A549 (cell line): Measurements from ENCODE around the gene PLEKHA8. TPM values are rescaled to one million over a fixed set of nuclear protein-coding genes. Genes with fewer than 3 reads are reported as not detected.

ENCODE experiments used
- ATAC-seq, 2 experiments: fragments of 200-7000 bp in 1 of 2; fragments of >200 bp in 1 of 2; cut with Nextera tagmentation in 1 of 2; cut with Tn5 transposase in 1 of 2; 3 replicates each; pipeline versions ENCODE4 v1.8.0 to v1.9.1; 2018 to 2020; ENCODE audit warnings: mild to moderate bottlenecking in 1 of 2, moderate library complexity in 1 of 2
- CTCF ChIA-PET: fragments of 300-600 bp; sonication (Branson Sonifier 250); formaldehyde crosslinking; extraction: SDS; loops from one replicate; lab custom pipeline; 2021; ENCODE audit warnings: antibody characterized with exemption, inconsistent platforms; lab: Yijun Ruan, JAX
- POLR2A ChIA-PET: fragments of 350-600 bp; formaldehyde crosslinking; extraction: SDS; loops from one replicate; lab custom pipeline; 2021; ENCODE audit warnings: antibody characterized with exemption, inconsistent platforms; lab: Yijun Ruan, JAX
- DNase-seq, 2 experiments: peaks; one replicate each; pipeline versions ENCODE4 v3.0.0 to v3.0.0-alpha.2; 2011 to 2016; ENCODE audit warnings: low read depth in 1 of 2, low spot score in 1 of 2
- FAIRE-seq: peaks from 2 replicates; lab custom pipeline; 2011; peaks lifted over from hg19 to GRCh38; lab: Jason Lieb, UNC
- H3K27ac ChIP-seq, 2 experiments: fragments of >200 bp; sonication (Bioruptor Twin); formaldehyde crosslinking; 3 replicates each; pipeline ENCODE4 v1.5.1; 2016 to 2017
- H3K4me1 ChIP-seq: fragments of >200 bp; sonication (Bioruptor Twin); formaldehyde crosslinking; 3 replicates; pipeline ENCODE4 v1.6.1; 2016
- H3K4me2 ChIP-seq: fragments of >200 bp; sonication (Bioruptor Twin); formaldehyde crosslinking; 3 replicates; pipeline ENCODE4 v1.6.1; 2016
- H3K4me3 ChIP-seq: fragments of >200 bp; sonication (Bioruptor Twin); formaldehyde crosslinking; 3 replicates; pipeline ENCODE4 v1.5.1; 2016
- H3K9me3 ChIP-seq: fragments of >200 bp; sonication (Bioruptor Twin); formaldehyde crosslinking; 3 replicates; pipeline ENCODE4 v1.6.1; 2016
- EP300 ChIP-seq, 2 experiments: fragments of >200 bp; sonication (Bioruptor Twin); formaldehyde crosslinking; IDR thresholded peaks; 2 replicates in 1 of 2; 3 replicates in 1 of 2; pipeline ENCODE4 v1.6.1; 2016 to 2017
- HDAC2 ChIP-seq: fragments of 200-600 bp; sonication (generic); IDR thresholded peaks from 2 replicates; pipeline ENCODE4 v1.6.1; 2016
- HOXA7 ChIP-seq: fragments of 250-450 bp; sonication (Bioruptor Pico); IDR thresholded peaks from 2 replicates; pipeline ENCODE4 v1.5.0; 2020; ENCODE audit warnings: mild to moderate bottlenecking, moderate library complexity
- HOXB5 ChIP-seq: fragments of 250-450 bp; sonication (Bioruptor Pico); IDR thresholded peaks from 2 replicates; pipeline ENCODE4 v1.5.0; 2020; ENCODE audit warnings: mild to moderate bottlenecking, moderate library complexity
- MAFK ChIP-seq: fragments of 450-650 bp; IDR thresholded peaks from 2 replicates; pipeline ENCODE4 v1.6.1; 2014; ENCODE audit not compliant: partially characterized antibody
- NPAS2 ChIP-seq: fragments of 250-450 bp; sonication (Bioruptor Pico); IDR thresholded peaks from 2 replicates; pipeline ENCODE4 v1.8.0; 2022; ENCODE audit warnings: mild to moderate bottlenecking, moderate library complexity, borderline replicate concordance
- RAD21 ChIP-seq, 2 experiments: fragments of >200 bp in 1 of 2; sonication (Bioruptor Twin) in 1 of 2; formaldehyde crosslinking in 1 of 2; IDR thresholded peaks in 1 of 2; conservative IDR thresholded peaks in 1 of 2; 2 replicates in 1 of 2; 3 replicates in 1 of 2; pipeline ENCODE4 v1.6.1; 2012 to 2018; ENCODE audit warnings: inconsistent platforms in 1 of 2
- RNF2 ChIP-seq: fragments of 200-600 bp; sonication (generic); IDR thresholded peaks from 2 replicates; pipeline ENCODE4 v1.6.1; 2016; ENCODE audit warnings: low read depth, mild to moderate bottlenecking, antibody characterized with exemption, moderate library complexity, borderline replicate concordance
- TP53 ChIP-seq: fragments of 250-450 bp; sonication (Bioruptor Pico); IDR thresholded peaks from 2 replicates; pipeline ENCODE4 v1.5.0; 2021; ENCODE audit warnings: mild to moderate bottlenecking, moderate library complexity
- WGBS: methylation state at CpG from one replicate; pipeline ENCODE4 v1.1.6; 2017; ENCODE audit errors: missing lambda C conversion rate; 5-methylcytosine and 5-hydroxymethylcytosine counted together
- polyA plus RNA-seq, 4 experiments: library from polyadenylated mRNA; depleted of rRNA in 3 of 4; stranded (reverse); fragments of >200 nt; fragmentation: RNase III in 1 of 4; extraction: RNeasy Plus Mini Kit Qiagen cat#74134 plus additional on column Dnase treatment in 1 of 4; gene quantifications; 2 replicates in 3 of 4; 3 replicates in 1 of 4; pipeline ENCODE4 v1.2.3, GENCODE V29; 2011 to 2017
- TF ChIP-seq, protein P1 (sequence below): fragments of >200 bp; sonication (Bioruptor Twin); formaldehyde crosslinking; IDR thresholded peaks from 2 replicates; pipeline ENCODE4 v1.6.1; 2016
- TF ChIP-seq, protein P2 (sequence below): fragments of 250-450 bp; sonication (Bioruptor Pico); IDR thresholded peaks from 2 replicates; pipeline ENCODE4 v1.5.0; 2021; ENCODE audit warnings: mild to moderate bottlenecking, moderate library complexity, borderline replicate concordance

PLEKHA8 gene
- polyA plus RNA-seq, 2 of the 4 experiments (the other 2 are of a cell fraction), result 5.9 to 10.9 TPM

DNA sequence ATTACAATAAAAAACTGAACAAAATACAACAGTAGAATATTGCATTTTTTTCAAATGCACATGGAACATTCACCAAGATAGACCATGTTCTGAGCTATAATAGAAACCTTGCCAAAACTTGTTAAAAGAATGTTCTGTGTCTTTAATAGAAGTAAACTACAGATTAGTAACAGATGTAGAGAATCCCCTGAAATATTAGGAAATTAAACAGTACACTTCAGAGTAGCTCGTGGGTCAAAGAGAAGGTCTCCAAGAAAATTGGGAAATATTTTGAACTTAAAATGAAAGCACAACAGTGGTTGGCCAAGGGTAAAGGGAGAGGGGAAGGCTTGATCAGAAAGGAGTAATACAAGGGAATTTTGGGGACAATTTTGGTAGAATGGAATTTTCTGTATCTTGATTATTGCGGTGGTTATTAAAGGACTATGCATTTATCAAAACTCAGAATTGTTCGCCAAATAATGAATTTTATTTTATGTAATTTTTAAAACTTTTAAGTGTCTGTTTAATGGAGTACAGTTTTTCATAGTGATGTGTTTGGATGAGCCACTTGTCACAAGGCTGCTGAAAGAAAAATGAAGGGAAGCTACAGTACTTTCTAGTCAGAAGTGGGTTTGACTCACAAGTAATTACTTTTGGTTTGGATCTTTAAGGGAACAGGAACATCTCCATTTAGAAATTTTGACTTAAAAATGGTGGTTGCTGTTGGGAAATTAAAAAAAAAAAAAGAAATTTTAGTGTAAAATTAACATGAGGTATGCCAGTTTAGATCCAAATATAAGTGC is 10.2 kb downstream of the PLEKHA8 start (continued):
- TF ChIP-seq, protein P1, sequence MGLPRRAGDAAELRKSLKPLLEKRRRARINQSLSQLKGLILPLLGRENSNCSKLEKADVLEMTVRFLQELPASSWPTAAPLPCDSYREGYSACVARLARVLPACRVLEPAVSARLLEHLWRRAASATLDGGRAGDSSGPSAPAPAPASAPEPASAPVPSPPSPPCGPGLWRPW, result no peak

DNA sequence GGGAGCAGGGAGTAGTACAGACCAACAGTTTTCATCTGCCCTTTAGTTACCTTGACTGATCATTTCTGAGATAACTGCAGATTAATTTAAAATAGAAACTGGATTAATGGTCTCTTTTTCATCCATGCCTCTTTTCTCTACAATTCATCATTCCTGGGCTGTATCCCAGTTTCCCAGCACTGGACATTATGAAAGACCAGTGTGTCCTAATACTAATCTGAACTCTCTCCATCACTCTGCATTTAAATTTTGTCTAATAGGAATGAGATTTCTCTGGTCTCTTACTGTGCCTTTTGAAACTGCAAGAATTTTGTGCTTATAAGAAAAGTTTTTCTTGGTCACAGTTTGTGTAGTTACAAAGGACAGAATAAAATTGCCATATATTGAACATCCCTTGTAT is 12.7 kb downstream of the PLEKHA8 start:
- no peak for ATAC-seq
- Histone ChIP-seq H3K4me2 (no peak overlapping the region), H3K4me3 (no peak overlapping the region), H3K4me1 (no peaks in the 10 kb centered on the region), H3K27ac (no peak overlapping the region), H3K9me3 (no peaks in the 10 kb centered on the region)
- DNase-seq, result no peak
- no peak for TF ChIP-seq HOXB5 (CRISPR knock-in tag)
- ChIA-PET POLR2A (interaction anchor here (1.1 kb wide), 1 partner anchor 13 kb away, joined by 4 read pairs; the partner anchor contains the start of gene PLEKHA8), CTCF (interaction anchor here (1.4 to 2.2 kb wide), 3 partner anchors 12 to 34 kb away, joined by 5 to 10 read pairs (median 8); no protein-coding TSS in a partner anchor)
- FAIRE-seq, result no peak

DNA sequence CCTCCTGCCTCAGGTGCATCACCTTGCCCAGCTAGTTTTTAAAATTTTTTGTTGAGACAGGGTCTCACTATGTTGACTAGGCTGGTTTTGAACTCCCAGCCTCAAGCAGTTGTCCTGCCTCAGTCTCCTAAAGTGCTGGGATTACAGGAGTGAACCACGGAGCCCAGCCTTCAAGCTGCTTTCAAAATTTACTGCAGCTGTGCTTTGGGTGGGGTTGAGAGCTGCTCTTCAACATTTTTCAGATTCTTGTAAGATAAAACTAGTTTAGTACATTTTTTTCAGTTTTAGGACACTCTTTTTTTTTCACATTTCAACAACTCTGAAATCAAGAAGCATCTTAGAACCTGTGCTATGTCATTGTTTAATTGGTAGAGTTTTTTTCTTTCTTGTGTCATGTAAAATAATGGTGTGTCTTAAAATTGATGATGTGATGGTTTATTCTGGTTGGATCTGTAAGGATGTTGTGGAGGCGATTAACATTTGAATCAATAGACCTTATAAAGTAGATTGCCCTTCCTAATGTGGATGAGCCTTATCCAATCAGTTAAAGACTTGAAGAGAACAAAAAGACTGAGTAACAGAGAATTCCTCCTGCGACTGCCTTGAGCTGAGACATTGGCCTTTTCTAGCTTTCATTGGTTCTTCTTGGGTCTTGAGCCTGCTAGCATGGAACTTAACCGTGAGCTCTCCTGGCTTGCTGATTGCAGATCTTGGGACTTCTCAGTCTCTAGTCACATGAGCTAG is 13.5 kb downstream of the PLEKHA8 start:
- no peak for ATAC-seq
- H3K4me2 ChIP-seq, result no peak overlapping the region
- no peaks in the 10 kb centered on the region for H3K4me1 ChIP-seq
- H3K4me3 ChIP-seq, result no peak overlapping the region
- TF ChIP-seq TP53 (CRISPR knock-in tag) (no peak), RNF2 (no peak), NPAS2 (CRISPR knock-in tag) (no peak), HDAC2 (no peak), MAFK (peak; percentile 12), RAD21 (conservative IDR thresholded peaks at IDR 0.05 in 1 of 2, IDR thresholded peaks at IDR 0.05 in 1 of 2) (no peak)
- TF ChIP-seq, protein P1, result no peak
- no peak for DNase-seq
- H3K9me3 ChIP-seq, result no peaks in the 10 kb centered on the region
- H3K27ac ChIP-seq, result no peak overlapping the region
- FAIRE-seq, result peak; percentile 46
- CTCF ChIA-PET, result interaction anchor here (0.5 to 2.2 kb wide), 4 partner anchors 12 to 33 kb away, joined by 3 to 10 read pairs (median 6); no protein-coding TSS in a partner anchor
- WGBS, result 94% methylated on average over 4 of the region's 4 CpGs
- POLR2A ChIA-PET, result interaction anchor here (0.6 to 1.1 kb wide), 3 partner anchors 14 to 937 kb away, joined by 4 to 7 read pairs (median 5); partner anchors contain the start of gene PLEKHA8

DNA sequence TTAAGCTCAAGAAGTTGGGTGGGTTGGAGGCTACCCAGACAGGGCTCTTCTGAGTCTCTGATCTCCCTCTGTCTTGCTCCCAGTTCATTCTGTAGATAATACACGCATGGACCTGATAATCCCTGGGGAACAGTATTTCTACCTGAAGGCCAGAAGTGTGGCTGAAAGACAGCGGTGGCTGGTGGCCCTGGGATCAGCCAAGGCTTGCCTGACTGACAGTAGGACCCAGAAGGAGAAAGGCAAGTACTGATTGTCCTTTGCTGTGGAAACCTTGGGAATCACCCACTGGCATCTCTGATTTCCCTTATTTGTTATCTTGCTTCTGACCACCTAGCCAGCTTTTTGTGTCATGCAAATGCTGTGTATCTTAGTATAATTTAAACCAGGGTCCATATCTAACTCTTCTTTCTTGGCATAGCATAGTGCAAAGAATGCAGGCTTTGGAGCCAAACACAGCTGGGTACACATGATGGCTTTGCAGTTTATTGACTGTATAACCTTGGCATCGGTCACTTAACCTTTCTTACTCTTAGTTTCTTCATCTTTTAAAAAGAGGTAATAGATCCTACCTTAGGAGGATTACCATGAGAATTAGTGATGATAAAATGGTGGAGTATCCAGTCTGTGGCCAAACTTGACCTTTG is 18.0 kb downstream of the PLEKHA8 start:
- DNase-seq, result no peak
- WGBS, result 90% methylated on average over 3 of the region's 3 CpGs
- Histone ChIP-seq H3K4me3 (no peak overlapping the region), H3K4me1 (no peaks in the 10 kb centered on the region), H3K9me3 (no peaks in the 10 kb centered on the region), H3K27ac (no peak overlapping the region), H3K4me2 (no peak overlapping the region)
- FAIRE-seq, result no peak
- no peak for ATAC-seq
- TF ChIP-seq HOXA7 (CRISPR knock-in tag) (no peak), EP300 (IDR thresholded peaks at IDR 0.05) (no peak), HOXB5 (CRISPR knock-in tag) (no peak)
- TF ChIP-seq, protein P2, sequence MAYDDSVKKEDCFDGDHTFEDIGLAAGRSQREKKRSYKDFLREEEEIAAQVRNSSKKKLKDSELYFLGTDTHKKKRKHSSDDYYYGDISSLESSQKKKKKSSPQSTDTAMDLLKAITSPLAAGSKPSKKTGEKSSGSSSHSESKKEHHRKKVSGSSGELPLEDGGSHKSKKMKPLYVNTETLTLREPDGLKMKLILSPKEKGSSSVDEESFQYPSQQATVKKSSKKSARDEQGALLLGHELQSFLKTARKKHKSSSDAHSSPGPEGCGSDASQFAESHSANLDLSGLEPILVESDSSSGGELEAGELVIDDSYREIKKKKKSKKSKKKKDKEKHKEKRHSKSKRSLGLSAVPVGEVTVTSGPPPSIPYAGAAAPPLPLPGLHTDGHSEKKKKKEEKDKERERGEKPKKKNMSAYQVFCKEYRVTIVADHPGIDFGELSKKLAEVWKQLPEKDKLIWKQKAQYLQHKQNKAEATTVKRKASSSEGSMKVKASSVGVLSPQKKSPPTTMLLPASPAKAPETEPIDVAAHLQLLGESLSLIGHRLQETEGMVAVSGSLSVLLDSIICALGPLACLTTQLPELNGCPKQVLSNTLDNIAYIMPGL (CRISPR knock-in tag), result no peak
- CTCF ChIA-PET, result interaction anchor here (0.5 to 1.8 kb wide), 4 partner anchors 16 to 295 kb away, joined by 3 to 11 read pairs (median 6); no protein-coding TSS in a partner anchor
- POLR2A ChIA-PET, result no interaction called here
